Smooth muscle cell (in vitro differentiated cells): ENCODE data around the gene UVRAG. TPM values are rescaled to one million over a fixed set of nuclear protein-coding genes. Genes with fewer than 3 reads are reported as not detected.

ENCODE experiments used
- DNase-seq: peaks from one replicate; lab custom pipeline; 2025; ENCODE audit not compliant: unreplicated experiment; lab: John Stamatoyannopoulos, UW
- H2AFZ ChIP-seq: fragments of 200-600 bp; sonication (generic); 2 replicates; pipeline ENCODE4 v1.6.0; 2016; ENCODE audit warnings: antibody characterized with exemption, low read depth, mild to moderate bottlenecking
- H3F3A ChIP-seq: fragments of 200-600 bp; sonication (generic); 2 replicates; pipeline ENCODE4 v1.6.0; 2017; ENCODE audit warnings: antibody characterized with exemption, low read depth
- H3K27ac ChIP-seq: fragments of 200-600 bp; sonication (generic); 2 replicates; pipeline ENCODE4 v1.5.1; 2016; ENCODE audit warnings: low read depth, mild to moderate bottlenecking
- H3K27me3 ChIP-seq: fragments of 200-600 bp; sonication (generic); 2 replicates; pipeline ENCODE4 v1.6.1; 2016; ENCODE audit warnings: low read depth, mild to moderate bottlenecking
- H3K36me3 ChIP-seq: fragments of 200-600 bp; sonication (generic); 2 replicates; pipeline ENCODE4 v1.5.1; 2016; ENCODE audit warnings: low read depth
- H3K4me1 ChIP-seq: fragments of 200-600 bp; sonication (generic); 2 replicates; pipeline ENCODE4 v1.5.1; 2016; ENCODE audit warnings: low read depth
- H3K4me2 ChIP-seq: fragments of 200-600 bp; sonication (generic); 2 replicates; pipeline ENCODE4 v1.6.0; 2016; ENCODE audit warnings: mild to moderate bottlenecking
- H3K4me3 ChIP-seq: fragments of 200-600 bp; sonication (generic); 2 replicates; pipeline ENCODE4 v1.5.1; 2016; ENCODE audit warnings: mild to moderate bottlenecking
- H3K79me2 ChIP-seq: fragments of 200-600 bp; sonication (generic); 2 replicates; pipeline ENCODE4 v1.6.0; 2016; ENCODE audit warnings: low read depth, mild to moderate bottlenecking
- H3K9ac ChIP-seq: fragments of 200-600 bp; sonication (generic); 2 replicates; pipeline ENCODE4 v1.6.0; 2016; ENCODE audit warnings: low read depth
- H3K9me3 ChIP-seq: fragments of 200-600 bp; sonication (generic); replicated peaks from 2 replicates; pipeline ENCODE4 v1.5.1; 2016; ENCODE audit warnings: low read depth
- H4K20me1 ChIP-seq: fragments of 200-600 bp; sonication (generic); 2 replicates; pipeline ENCODE4 v1.6.0; 2016; ENCODE audit warnings: low read depth
- CTCF ChIP-seq: fragments of 200-600 bp; sonication (generic); IDR thresholded peaks from 2 replicates; pipeline ENCODE4 v1.5.1; 2017; ENCODE audit warnings: borderline replicate concordance, mild to moderate bottlenecking, antibody characterized with exemption; ENCODE audit not compliant: insufficient read depth, poor library complexity, severe bottlenecking
- WGBS: methylation state at CpG from one replicate; pipeline ENCODE4 v1.1.7; 2016; ENCODE audit warnings: low lambda C conversion rate; 5-methylcytosine and 5-hydroxymethylcytosine counted together
- polyA plus RNA-seq: library from polyadenylated mRNA; unstranded; fragments of >200 nt; fragmentation: Nextera tagmentation; extraction: Ambion mirVana; gene quantifications from 2 replicates; pipeline ENCODE4 v1.2.1, GENCODE V29; 2016
- total RNA-seq: library from RNA; depleted of rRNA; stranded (reverse); fragments of >200 nt; gene quantifications from 2 replicates; pipeline ENCODE4 v1.2.3, GENCODE V29; 2014

UVRAG gene
- total and polyA plus RNA-seq, 2 experiments from 2014 or later: 12.9 to 20.2 TPM

GRCh38 chr11:76041208-76041607, 226.2 kb downstream of the UVRAG start:
- no peaks in the 10 kb centered on the region for H3F3A ChIP-seq
- no peak overlapping the region for H3K27ac ChIP-seq
- no peak overlapping the region for H2AFZ ChIP-seq
- DNase-seq: no peak
- H3K9ac ChIP-seq: no peak overlapping the region
- H3K4me2 ChIP-seq: no peak overlapping the region
- no peaks in the 10 kb centered on the region for H4K20me1 ChIP-seq
- H3K4me3 ChIP-seq: no peak overlapping the region
- TF ChIP-seq CTCF: no peak
- no peaks in the 10 kb centered on the region for H3K79me2 ChIP-seq
- no peaks in the 10 kb centered on the region for H3K27me3 ChIP-seq
- no peaks in the 10 kb centered on the region for H3K36me3 ChIP-seq
- H3K9me3 ChIP-seq: no peaks in the 10 kb centered on the region
- 92% methylated on average over 3 of the region's 3 CpGs for WGBS
- H3K4me1 ChIP-seq: peaks cover 6% of the 10 kb centered on the region

DNA sequence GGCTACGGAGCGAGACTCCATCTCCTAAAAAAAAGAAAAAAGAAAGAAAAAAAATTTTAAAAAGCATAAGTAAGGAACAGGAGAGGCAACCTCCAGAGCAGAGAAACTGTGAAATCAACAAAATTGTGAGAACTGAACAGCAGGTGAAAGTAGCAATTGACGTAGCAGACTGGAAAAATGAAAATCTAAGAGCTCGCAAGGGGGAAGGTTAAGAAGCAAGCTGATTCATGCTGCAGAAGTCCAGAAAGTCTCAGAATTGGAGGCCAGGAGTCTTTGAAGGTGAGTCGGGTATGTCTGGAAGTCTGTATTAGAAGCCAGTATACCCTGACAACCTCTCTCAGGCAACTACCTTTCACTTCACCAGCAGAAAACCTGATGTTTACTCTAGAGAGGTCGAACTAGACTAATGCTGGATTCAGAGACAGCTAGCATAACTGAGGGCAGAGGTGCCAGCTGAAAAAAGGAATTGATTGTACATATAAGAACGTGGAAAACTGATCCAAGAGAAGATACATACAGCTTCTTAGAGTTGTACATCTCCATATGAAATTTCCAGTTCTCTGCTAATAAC, 229.8 kb downstream of the UVRAG start:
- no peak overlapping the region for H3K4me3 ChIP-seq
- WGBS: 76% methylated on average over 7 of the region's 7 CpGs
- H3K9me3 ChIP-seq: no peaks in the 10 kb centered on the region
- TF ChIP-seq CTCF: no peak
- no peak overlapping the region for H2AFZ ChIP-seq
- no peaks in the 10 kb centered on the region for H3K36me3 ChIP-seq
- DNase-seq: no peak
- H3F3A ChIP-seq: no peaks in the 10 kb centered on the region
- H3K4me1 ChIP-seq: peaks cover 6% of the 10 kb centered on the region
- H3K27me3 ChIP-seq: no peaks in the 10 kb centered on the region
- H3K27ac ChIP-seq: peak overlapping the region; percentile 40
- no peaks in the 10 kb centered on the region for H3K79me2 ChIP-seq
- H3K9ac ChIP-seq: no peak overlapping the region
- H4K20me1 ChIP-seq: no peaks in the 10 kb centered on the region
- no peak overlapping the region for H3K4me2 ChIP-seq

DNA sequence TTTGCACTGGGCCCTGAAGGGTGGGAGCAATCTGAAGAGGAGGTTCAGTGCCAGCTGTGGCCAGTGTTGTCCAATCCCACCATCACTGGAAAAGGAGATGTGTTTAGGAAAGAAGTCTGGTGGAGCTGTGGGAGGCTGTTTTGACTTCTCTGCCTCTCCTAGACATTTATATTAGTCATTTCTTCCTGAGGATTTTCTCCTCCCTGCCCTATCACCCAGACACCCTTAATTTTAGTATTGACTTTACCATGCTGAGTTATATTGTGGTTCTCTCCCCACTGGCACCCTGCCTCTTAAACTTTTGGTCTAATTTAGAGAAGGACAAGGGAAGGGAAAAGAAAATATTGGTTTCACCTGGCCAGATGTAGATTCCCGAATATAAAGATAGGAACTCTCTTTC, 232.2 kb downstream of the UVRAG start:
- no peaks in the 10 kb centered on the region for H3K79me2 ChIP-seq
- H3K27ac ChIP-seq: no peak overlapping the region
- no peaks in the 10 kb centered on the region for H3K27me3 ChIP-seq
- H3K4me3 ChIP-seq: no peak overlapping the region
- DNase-seq: no peak
- H3K36me3 ChIP-seq: no peaks in the 10 kb centered on the region
- no peaks in the 10 kb centered on the region for H3F3A ChIP-seq
- no peaks in the 10 kb centered on the region for H3K9me3 ChIP-seq
- WGBS: 96% methylated on average over 1 of the region's 1 CpG
- H2AFZ ChIP-seq: no peak overlapping the region
- H3K9ac ChIP-seq: no peak overlapping the region
- TF ChIP-seq CTCF: no peak
- H3K4me1 ChIP-seq: peaks cover 6% of the 10 kb centered on the region
- no peak overlapping the region for H3K4me2 ChIP-seq
- H4K20me1 ChIP-seq: peaks cover 4% of the 10 kb centered on the region

DNA sequence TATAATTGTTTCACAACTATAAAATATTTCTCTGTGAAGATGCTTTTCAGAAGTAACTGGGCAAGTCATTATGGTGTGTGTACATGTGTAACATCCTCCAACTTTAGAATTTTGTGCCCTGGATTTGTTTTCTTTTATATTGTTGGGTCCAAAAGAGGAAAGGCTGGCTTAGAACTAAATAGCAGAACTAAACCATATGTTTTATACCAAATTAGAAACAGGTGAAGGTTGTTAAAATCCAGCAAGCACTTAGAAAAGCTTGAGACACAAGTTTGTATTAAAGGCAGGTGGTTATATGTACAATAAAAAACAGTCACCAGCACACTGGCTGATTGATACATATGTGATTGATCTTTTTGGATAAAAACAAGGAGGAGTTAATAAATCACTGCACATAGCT, 232.8 kb downstream of the UVRAG start:
- Histone ChIP-seq H3K9ac (no peak overlapping the region), H3K27ac (no peak overlapping the region), H3K27me3 (no peaks in the 10 kb centered on the region), H3K4me3 (no peak overlapping the region), H3K9me3 (no peaks in the 10 kb centered on the region), H3K4me1 (peaks cover 6% of the 10 kb centered on the region), H3K4me2 (no peak overlapping the region), H3K36me3 (no peaks in the 10 kb centered on the region), H3K79me2 (no peaks in the 10 kb centered on the region), H3F3A (no peaks in the 10 kb centered on the region), H2AFZ (no peak overlapping the region), H4K20me1 (peaks cover 4% of the 10 kb centered on the region)
- TF ChIP-seq CTCF: no peak
- DNase-seq: no peak
